Endothelial cell of umbilical vein (primary cell): Measurements from ENCODE around the gene TRIM7. TPM values are rescaled to one million over a fixed set of nuclear protein-coding genes. Genes with fewer than 3 reads are reported as not detected.

Experiments
- BruUV-seq: library from RNA; stranded (reverse); fragments of 400-500 nt; replicated peaks from 2 replicates; lab custom pipeline; 2021; lab: Mats Ljungman, UMichigan
- CTCF ChIA-PET: fragments of 300-600, 350-600 bp; sonication (Branson Sonifier 250); formaldehyde crosslinking; loops from one replicate; lab custom pipeline; 2021; ENCODE audit warnings: antibody characterized with exemption, inconsistent platforms; lab: Charles Lee
- POLR2A ChIA-PET: fragments of 300-600, 350-600 bp; sonication (Branson Sonifier 250); formaldehyde crosslinking; loops from one replicate; lab custom pipeline; 2021; ENCODE audit warnings: antibody characterized with exemption, inconsistent platforms; lab: Charles Lee
- DNase-seq: peaks from one replicate; pipeline ENCODE4 v3.0.0-alpha.2; 2011; ENCODE audit warnings: low read depth, low spot score
- FAIRE-seq: peaks from 2 replicates; lab custom pipeline; 2011; peaks lifted over from hg19 to GRCh38; lab: Jason Lieb, UNC
- H2AFZ ChIP-seq: 2 replicates; pipeline ENCODE4 v1.6.0; 2012; ENCODE audit warnings: low read depth, low read length, control low read depth, inconsistent platforms
- H3K27ac ChIP-seq: 2 replicates; pipeline ENCODE4 v1.5.1; 2011; ENCODE audit warnings: low read depth, mild to moderate bottlenecking, control low read depth, low read length, moderate library complexity; ENCODE audit not compliant: insufficient read depth
- H3K27me3 ChIP-seq, 2 experiments: 2 replicates each; pipeline versions ENCODE4 v1.6.0 to v1.6.1; 2011; ENCODE audit warnings: low read length in 2 of 2, mixed read lengths in 1 of 2; ENCODE audit not compliant: control insufficient read depth in 2 of 2, insufficient read depth in 2 of 2
- H3K36me3 ChIP-seq, 2 experiments: 2 replicates in 1 of 2; 3 replicates in 1 of 2; pipeline ENCODE4 v1.5.1; 2011; ENCODE audit warnings: low read length in 2 of 2, mild to moderate bottlenecking in 1 of 2, moderate library complexity in 1 of 2; ENCODE audit not compliant: control insufficient read depth in 2 of 2, insufficient read depth in 2 of 2; ENCODE audit errors: extremely low read depth in 1 of 2
- H3K4me1 ChIP-seq: 3 replicates; pipeline ENCODE4 v1.5.1; 2011; ENCODE audit warnings: mild to moderate bottlenecking, low read length; ENCODE audit not compliant: control insufficient read depth, insufficient read depth; ENCODE audit errors: extremely low read depth
- H3K4me2 ChIP-seq: 2 replicates; pipeline ENCODE4 v1.6.1; 2011; ENCODE audit warnings: low read length, control low read depth, mixed read lengths; ENCODE audit not compliant: insufficient read depth
- H3K4me3 ChIP-seq, 3 experiments: fragments of 200-600 bp in 1 of 3; sonication (generic), shearing (Covaris generic) in 1 of 3; replicated peaks in 1 of 3; 2 replicates each; pipeline ENCODE4 v1.5.1; 2011 to 2016; ENCODE audit warnings: control low read depth in 3 of 3, low read length in 3 of 3, mild to moderate bottlenecking in 2 of 3, inconsistent platforms in 1 of 3, low read depth in 1 of 3, moderate library complexity in 1 of 3; ENCODE audit not compliant: insufficient read depth in 1 of 3
- H3K79me2 ChIP-seq: 2 replicates; pipeline ENCODE4 v1.6.0; 2012; ENCODE audit warnings: low read length, inconsistent platforms; ENCODE audit not compliant: control insufficient read depth, insufficient read depth
- H3K9ac ChIP-seq: replicated peaks from 2 replicates; pipeline ENCODE3; 2011; ENCODE audit warnings: low read length, control low read depth; ENCODE audit not compliant: insufficient read depth; ENCODE audit errors: extremely low read depth
- H3K9me1 ChIP-seq: replicated peaks from 3 replicates; pipeline ENCODE4 v1.6.0; 2011; ENCODE audit warnings: mild to moderate bottlenecking, low read length; ENCODE audit not compliant: control insufficient read depth, insufficient read depth; ENCODE audit errors: extremely low read depth
- H3K9me3 ChIP-seq: replicated peaks from 2 replicates; pipeline ENCODE4 v1.5.1; 2012; ENCODE audit warnings: low read length, inconsistent platforms; ENCODE audit not compliant: control insufficient read depth, insufficient read depth
- H4K20me1 ChIP-seq: replicated peaks from 2 replicates; pipeline ENCODE3; 2011; ENCODE audit warnings: mild to moderate bottlenecking, low read length; ENCODE audit not compliant: control insufficient read depth, insufficient read depth; ENCODE audit errors: extremely low read depth
- CTCF ChIP-seq, 2 donors: IDR thresholded peaks; 1 replicate in 1 of 2; 2 replicates in 1 of 2; pipeline ENCODE4 v1.5.1; 2011; ENCODE audit warnings: low read length in 2 of 2, mild to moderate bottlenecking in 2 of 2, moderate library complexity in 2 of 2, control low read depth in 1 of 2, inconsistent platforms in 1 of 2, low read depth in 1 of 2; ENCODE audit not compliant: insufficient read depth in 1 of 2; ENCODE audit errors: extremely low read depth in 1 of 2
- EZH2 ChIP-seq: IDR thresholded peaks from 2 replicates; pipeline ENCODE4 v1.6.1; 2012; ENCODE audit warnings: borderline replicate concordance, low read depth, mild to moderate bottlenecking, moderate library complexity, low read length, inconsistent platforms; ENCODE audit not compliant: severe bottlenecking
- GATA2 ChIP-seq: IDR thresholded peaks from 2 replicates; pipeline ENCODE4 v1.7.0; 2011; ENCODE audit warnings: low read depth, mild to moderate bottlenecking, moderate library complexity, mixed read lengths, low read length; ENCODE audit not compliant: insufficient read length, insufficient read depth
- JUN ChIP-seq: IDR thresholded peaks from 2 replicates; pipeline ENCODE4 v1.6.1; 2011; ENCODE audit warnings: borderline replicate concordance, low read depth; ENCODE audit not compliant: insufficient read length, insufficient read depth
- MAX ChIP-seq: IDR thresholded peaks from 2 replicates; pipeline ENCODE4 v1.6.1; 2011; ENCODE audit not compliant: insufficient read depth, insufficient read length
- MYC ChIP-seq: IDR thresholded peaks from one replicate; pipeline ENCODE4 v1.6.1; 2011; ENCODE audit warnings: mild to moderate bottlenecking, low read depth, low read length
- POLR2AphosphoS5 ChIP-seq: IDR thresholded peaks from 2 replicates; pipeline ENCODE4 v1.6.1; 2012; ENCODE audit warnings: low read depth, mild to moderate bottlenecking, control low read depth, low read length, moderate library complexity; ENCODE audit not compliant: insufficient read depth
- dilution Hi-C: fragments of 300-500 bp; cut with MboI; formaldehyde crosslinking; loops from one replicate; pipeline ENCODE4 v1.15.0; 2019; ENCODE audit warnings: low sequenced_read_pairs; ENCODE audit not compliant: extremely low pct_ligation_motif_present
- intact Hi-C: fragments of 100-400 bp; cut with micrococcal nuclease; formaldehyde crosslinking; loops from one replicate; pipeline ENCODE4 v1.10.0; 2022
- polyA plus RNA-seq, 4 experiments: library from polyadenylated mRNA; depleted of rRNA in 3 of 4; stranded (reverse) in 3 of 4; unstranded in 1 of 4; fragments of >200 nt; gene quantifications; 2 replicates each; pipeline versions ENCODE4 v1.2.1 to v1.2.3, GENCODE V29; 2011 to 2012; ENCODE audit warnings: missing spikeins in 1 of 4
- total RNA-seq: library from RNA; stranded (reverse); gene quantifications from 2 replicates; pipeline ENCODE4 v1.2.3, GENCODE V29; 2021

Gene TRIM7
- total and polyA plus RNA-seq, 2 donors (not counting 3 experiments of a cell fraction or from before 2014, with no cell fraction given): 2.7 to 3.4 TPM

GRCh38 chr5:181237729-181238385 lies 32.9 kb upstream of the TRIM7 start:
- Histone ChIP-seq H3K79me2 (peaks cover 50% of the 10 kb centered on the region), H3K9me3 (no peaks in the 10 kb centered on the region), H3K27me3 (no peaks in the 10 kb centered on the region), H3K4me2 (no peak overlapping the region), H3K4me1 (peaks cover 18% of the 10 kb centered on the region), H4K20me1 (peaks cover 6% of the 10 kb centered on the region), H3K36me3 (peaks cover 46 to 58% of the 10 kb centered on the region in 2 experiments), H3K4me3 (no peak overlapping the region), H3K9ac (no peak overlapping the region), H2AFZ (no peak overlapping the region), H3K27ac (no peak overlapping the region), H3K9me1 (no peaks in the 10 kb centered on the region)
- POLR2A ChIA-PET: no interaction called here
- intact Hi-C loops (no loop called here), dilution Hi-C loops (no loop called here)
- CTCF ChIA-PET: no interaction called here
- BruUV-seq: no TSS peak
- no peak for TF ChIP-seq CTCF (IDR thresholded peaks at IDR 0.05; ENCODE audit: extremely low read depth in 1 of 2, insufficient read depth in 1 of 2, low read depth in 1 of 2, low read length in 2 of 2)
- no peak for TF ChIP-seq MAX
- no peak for TF ChIP-seq MYC
- TF ChIP-seq GATA2: no peak
- no peak for TF ChIP-seq EZH2
- TF ChIP-seq POLR2AphosphoS5: peak; percentile 19
- no peak for TF ChIP-seq JUN
- DNase-seq (no peak), FAIRE-seq (no peak)
